Pancreas (tissue), 10 donors: ENCODE data around the gene ARVCF. TPM values are rescaled to one million over a fixed set of nuclear protein-coding genes. Genes with fewer than 3 reads are reported as not detected.

ENCODE experiments used
- ATAC-seq, 4 donors: fragments of 200-7000 bp; cut with Tn5 transposase; one replicate each; pipeline versions ENCODE4 v1.8.0 to v1.9.1; 2020; ENCODE audit warnings: mild to moderate bottlenecking in 4 of 4, moderate library complexity in 4 of 4
- DNase-seq, 6 donors: peaks; one replicate each; pipeline ENCODE4 v3.0.0-alpha.2; 2020
- FAIRE-seq: peaks from 2 replicates; lab custom pipeline; 2012; peaks lifted over from hg19 to GRCh38; lab: Jason Lieb, UNC
- H3K27ac ChIP-seq, 4 donors: fragments of 200-600 bp; sonication (generic); 1 replicate in 3 of 4; 2 replicates in 1 of 4; pipeline versions ENCODE4 v1.5.0 to v1.8.0; 2020
- H3K27me3 ChIP-seq, 4 donors: fragments of 200-600 bp; one replicate each; pipeline ENCODE4 v1.8.0; 2021
- H3K36me3 ChIP-seq, 3 donors: fragments of 200-600 bp; sonication (generic) in 1 of 3; one replicate each; pipeline versions ENCODE4 v1.5.0 to v1.8.0; 2020 to 2021
- H3K4me1 ChIP-seq, 3 donors: fragments of 200-600 bp; one replicate each; pipeline ENCODE4 v1.8.0; 2021
- H3K4me3 ChIP-seq, 4 donors: fragments of 200-600 bp; sonication (generic) in 2 of 4; one replicate each; pipeline versions ENCODE4 v1.5.0 to v1.8.0; 2020 to 2021
- H3K9me3 ChIP-seq, 4 donors: fragments of 200-600 bp; one replicate each; pipeline ENCODE4 v1.8.0; 2021
- CTCF ChIP-seq, 4 donors: fragments of 200-600 bp; sonication (generic) in 3 of 4; IDR thresholded peaks; one replicate each; pipeline versions ENCODE4 v1.5.0 to v1.8.0; 2021; ENCODE audit warnings: antibody characterized with exemption in 4 of 4
- WGBS, 2 donors: extraction: QIAGEN DNeasy Blood & Tissue Kit; methylation state at CpG; one replicate each; pipeline ENCODE4 v1.1.7; 2013; 5-methylcytosine and 5-hydroxymethylcytosine counted together
- intact Hi-C, 3 donors: fragments of 100-400 bp; cut with DNase I; formaldehyde crosslinking; loops; one replicate each; pipeline versions ENCODE4 v1.11.1 to v1.14.2; 2022
- polyA plus RNA-seq, 2 donors: library from polyadenylated mRNA; stranded (reverse); fragments of 200-250 nt; gene quantifications; one replicate each; pipeline ENCODE4 v1.2.3, GENCODE V29; 2013
- total RNA-seq, 6 donors: library from RNA; stranded (reverse); fragmentation: NEBNext Ultra II Directional in 4 of 6; extraction: Animal tissue kit (Norgen Biotek cat#: 25700) in 4 of 6; gene quantifications; one replicate each; pipeline versions ENCODE4 v1.2.1 to v1.2.4, GENCODE V29; 2021 to 2023
- donor health status: healthy with polysubstance abuse.
- donor health status: DM: no; HTN: no; CAD: no; lungs with moderate emphysema.
- donor health status: DM: no; HTN: no; CAD: no.
- donor health status: control.
- donor health status: control.
- donor health status: Bipolar disorder and iron deficiency.
- donor health status: DM: yes; HTN: yes; CAD: no.
- donor health status: DM: no; HTN: no; CAD: no.
- donor health status: DM: no; HTN: no; CAD: no.
- donor health status: DM: yes; HTN: yes; CAD: no.

ARVCF gene
- total and polyA plus RNA-seq, 8 donors, result 5.0 to 57.8 (median 13.0) TPM

GRCh38 chr22:19942157-19943081 is 74.2 kb downstream of the ARVCF start:
- DNase-seq, result peak in 5 of 6 donors; percentile 18 to 60 (median 37)
- H3K27me3 ChIP-seq, result no peaks in the 10 kb centered on the region
- peak; percentile 29 to 59 (median 48) for ATAC-seq
- H3K4me1 ChIP-seq, result peaks cover 15 to 25% (median 23%) of the 10 kb centered on the region in 3 donors
- no peaks in the 10 kb centered on the region for H3K36me3 ChIP-seq
- FAIRE-seq, result no peak
- H3K27ac ChIP-seq, result peak overlapping the region; percentile 53 to 96 (median 87)
- no peak for TF ChIP-seq CTCF (IDR thresholded peaks at IDR 0.05)
- peak overlapping the region; percentile 71 to 90 (median 84) for H3K4me3 ChIP-seq
- intact Hi-C loops, result no loop called here
- H3K9me3 ChIP-seq, result no peaks in the 10 kb centered on the region
- 0 to 2% methylated on average over 8 of the region's 8 CpGs for WGBS, 2 donors

- no peak for TF ChIP-seq CTCF (IDR thresholded peaks at IDR 0.05)
Observed at GRCh38 chr22:19941365-19942082, 75.1 kb downstream of the ARVCF start, which contains the start of the genes COMT and TXNRD2. Gene COMT, plus strand, starts transcription at chr22:19941772. Its CDS starts 20,755 bp downstream, at chr22:19962527. Gene TXNRD2, minus strand, starts transcription at chr22:19941818. Its CDS starts 15 bp downstream, at chr22:19941803.

GRCh38 chr22:19940536-19941364 is 75.9 kb downstream of the ARVCF start:
- H3K4me1 ChIP-seq, result peaks cover 13 to 23% (median 19%) of the 10 kb centered on the region in 3 donors
- no peak for FAIRE-seq
- H3K27ac ChIP-seq, result peak overlapping the region; percentile 53 to 96 (median 87)
- H3K4me3 ChIP-seq, result peak overlapping the region; percentile 71 to 90 (median 84)
- H3K9me3 ChIP-seq, result no peaks in the 10 kb centered on the region
- DNase-seq, result peak in 3 of 6 donors; percentile 42 to 55 (median 54)
- no peak for TF ChIP-seq CTCF (IDR thresholded peaks at IDR 0.05)
- WGBS, 2 donors, result 62 to 67% methylated on average over 21 of the region's 21 CpGs
- intact Hi-C loops, result no loop called here
- no peaks in the 10 kb centered on the region for H3K27me3 ChIP-seq
- ATAC-seq, result no peak
- H3K36me3 ChIP-seq, result no peaks in the 10 kb centered on the region

More at GRCh38 chr22:19941365-19942082, 75.1 kb downstream of the ARVCF start, which contains the start of the genes COMT and TXNRD2:
- H3K4me1 ChIP-seq, result peaks cover 13 to 23% (median 19%) of the 10 kb centered on the region in 3 donors
- no peaks in the 10 kb centered on the region for H3K36me3 ChIP-seq
- no peaks in the 10 kb centered on the region for H3K27me3 ChIP-seq
- peak within 1 kb of the TSS; percentile 53 to 96 (median 87) for H3K27ac ChIP-seq
- H3K4me3 ChIP-seq, result peak within 1 kb of the TSS; percentile 71 to 90 (median 84)
- intact Hi-C loops, result no loop called here
- FAIRE-seq, result no peak
- peak; percentile 86 to 93 (median 89) for ATAC-seq
- WGBS, 2 donors, result 1% methylated on average over 28 to 63 of the region's 63 CpGs
- peak; percentile 66 to 89 (median 74) for DNase-seq
- no peaks in the 10 kb centered on the region for H3K9me3 ChIP-seq

- ATAC-seq (no peak), DNase-seq (peak in 1 of 6 donors; percentile 33), FAIRE-seq (no peak)
- no peaks in the 10 kb centered on the region for H3K9me3 ChIP-seq
- H3K4me1 ChIP-seq, result peaks cover 6 to 11% (median 9%) of the 10 kb centered on the region in 3 donors
- H3K36me3 ChIP-seq, result no peaks in the 10 kb centered on the region
- TF ChIP-seq CTCF (IDR thresholded peaks at IDR 0.05), result no peak
- 70 to 79% methylated on average over 16 of the region's 16 CpGs for WGBS, 2 donors
- peak overlapping the region in 1 of 4 donors; percentile 60 for H3K27ac ChIP-seq
- intact Hi-C loops, result no loop called here
- no peak overlapping the region for H3K4me3 ChIP-seq
- no peaks in the 10 kb centered on the region for H3K27me3 ChIP-seq
Observed at GRCh38 chr22:19937616-19938473, 78.8 kb downstream of the ARVCF start.
